SK-N-SH (cell line): Measurements from ENCODE around the gene G3BP2.

ENCODE experiments used
- CTCF ChIP-seq: fragments of 200-600 bp; sonication (generic); IDR thresholded peaks from 2 replicates; pipeline ENCODE4 v1.6.1; 2017; ENCODE audit warnings: antibody characterized with exemption, mild to moderate bottlenecking, moderate library complexity
- JUND ChIP-seq: IDR thresholded peaks from 2 replicates; pipeline ENCODE4 v1.4.0; 2012
- MEF2A ChIP-seq: IDR thresholded peaks from 2 replicates; pipeline ENCODE4 v1.4.0; 2012; ENCODE audit warnings: low read depth, borderline replicate concordance
- POLR2AphosphoS5 ChIP-seq: IDR thresholded peaks from 2 replicates; pipeline ENCODE4 v1.6.1; 2012; ENCODE audit warnings: low read depth, low read length
- RAD21 ChIP-seq: IDR thresholded peaks from 2 replicates; pipeline ENCODE4 v1.6.1; 2012; ENCODE audit warnings: mild to moderate bottlenecking, low read length
- REST ChIP-seq: IDR thresholded peaks from 2 replicates; pipeline ENCODE4 v1.6.1; 2012; ENCODE audit warnings: mild to moderate bottlenecking, low read depth, low read length, moderate library complexity
- SMC3 ChIP-seq: IDR thresholded peaks from 2 replicates; pipeline ENCODE4 v1.6.1; 2012; ENCODE audit warnings: low read depth, low read length, improper control_type of control experiment
- TF ChIP-seq, protein P1 (sequence below): IDR thresholded peaks from 2 replicates; pipeline ENCODE4 v1.4.0; 2012; ENCODE audit warnings: low read depth

- TF ChIP-seq CTCF: no peak
- no peak for TF ChIP-seq MEF2A
- TF ChIP-seq JUND: no peak
- no peak for TF ChIP-seq REST
- no peak for TF ChIP-seq SMC3
- TF ChIP-seq, protein P1, sequence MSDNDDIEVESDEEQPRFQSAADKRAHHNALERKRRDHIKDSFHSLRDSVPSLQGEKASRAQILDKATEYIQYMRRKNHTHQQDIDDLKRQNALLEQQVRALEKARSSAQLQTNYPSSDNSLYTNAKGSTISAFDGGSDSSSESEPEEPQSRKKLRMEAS: no peak
- TF ChIP-seq POLR2AphosphoS5: no peak
- no peak for TF ChIP-seq RAD21
Observed at GRCh38 chr4:75696071-75696470, 22.9 kb upstream of the G3BP2 start.
